Endothelial cell of umbilical vein (primary cell): ENCODE data around the gene KRT84.

Experiments
- CTCF ChIP-seq, 2 donors: IDR thresholded peaks; 1 replicate in 1 of 2; 2 replicates in 1 of 2; pipeline ENCODE4 v1.5.1; 2011; ENCODE audit warnings: low read length in 2 of 2, mild to moderate bottlenecking in 2 of 2, moderate library complexity in 2 of 2, control low read depth in 1 of 2, inconsistent platforms in 1 of 2, low read depth in 1 of 2; ENCODE audit not compliant: insufficient read depth in 1 of 2; ENCODE audit errors: extremely low read depth in 1 of 2
- EZH2 ChIP-seq: IDR thresholded peaks from 2 replicates; pipeline ENCODE4 v1.6.1; 2012; ENCODE audit warnings: borderline replicate concordance, low read depth, mild to moderate bottlenecking, moderate library complexity, low read length, inconsistent platforms; ENCODE audit not compliant: severe bottlenecking
- FOS ChIP-seq: IDR thresholded peaks from 2 replicates; pipeline ENCODE4 v1.6.1; 2011; ENCODE audit warnings: mild to moderate bottlenecking, low read length, moderate library complexity, borderline replicate concordance; ENCODE audit not compliant: insufficient read depth

- TF ChIP-seq EZH2 (no peak), CTCF (IDR thresholded peaks at IDR 0.05; ENCODE audit: extremely low read depth in 1 of 2, insufficient read depth in 1 of 2, low read depth in 1 of 2, low read length in 2 of 2) (no peak), FOS (no peak)
These were observed 28.4 kb upstream of the KRT84 start for GRCh38 chr12:52413782-52414345.
